8988T (cell line): ENCODE results near the gene PRRC2A.

Experiments
- DNase-seq: peaks from one replicate; pipeline ENCODE4 v3.0.0; 2011

The PRRC2A gene

GRCh38 chr6:31620586-31621319 is at the start of gene PRRC2A:
PRRC2A (plus strand) TSS chr6:31620715; CDS start chr6:31622790, 2,075 bp downstream.
- DNase-seq = peak; percentile 93

- DNase-seq = no peak
These were observed 48.2 kb upstream of the PRRC2A start, which contains the start of gene LTA for GRCh38 chr6:31572041-31572911. LTA (plus strand) TSS chr6:31572289; CDS start chr6:31572743, 454 bp downstream.

- DNase-seq = no peak
These were observed 47.0 kb upstream of the PRRC2A start for GRCh38 chr6:31573239-31574105.

- no peak for DNase-seq
These were observed 46.1 kb upstream of the PRRC2A start for GRCh38 chr6:31574106-31575061.

GRCh38 chr6:31575335-31575901 is 45.1 kb upstream of the PRRC2A start, which contains the start of gene TNF:
TNF (plus strand) TSS chr6:31575565; CDS start chr6:31575742, 177 bp downstream.
- DNase-seq = no peak

GRCh38 chr6:31575952-31576685 is 44.4 kb upstream of the PRRC2A start:
- no peak for DNase-seq

GRCh38 chr6:31576897-31577578 is 43.5 kb upstream of the PRRC2A start:
- DNase-seq = no peak

- no peak for DNase-seq
These were observed 42.9 kb upstream of the PRRC2A start for GRCh38 chr6:31577579-31577966.

- DNase-seq = peak; percentile 44
These were observed 42.1 kb upstream of the PRRC2A start for GRCh38 chr6:31578184-31579118.

- DNase-seq = no peak
These were observed 41.4 kb upstream of the PRRC2A start for GRCh38 chr6:31579119-31579505.

GRCh38 chr6:31579546-31580437 is 40.7 kb upstream of the PRRC2A start:
- no peak for DNase-seq

GRCh38 chr6:31580438-31580740 is 40.1 kb upstream of the PRRC2A start:
- DNase-seq = no peak

- peak; percentile 89 for DNase-seq
These were observed 39.6 kb upstream of the PRRC2A start for GRCh38 chr6:31580807-31581433.

GRCh38 chr6:31581434-31582229 is 38.9 kb upstream of the PRRC2A start:
- no peak for DNase-seq

- no peak for DNase-seq
These were observed 38.3 kb upstream of the PRRC2A start, which contains the start of gene LTB for GRCh38 chr6:31582230-31582643. LTB (minus strand) TSS chr6:31582424; CDS start chr6:31582417, 7 bp downstream.

- DNase-seq = no peak
These were observed 35.0 kb upstream of the PRRC2A start for GRCh38 chr6:31585491-31585890.
